Spleen (tissue), 11 donors: ENCODE data around the gene OSTF1. TPM values are rescaled to one million over a fixed set of nuclear protein-coding genes. Genes with fewer than 3 reads are reported as not detected.

Source experiments
- DNase-seq: peaks from one replicate; pipeline ENCODE4 v3.0.0-alpha.2; 2020
- H3K27ac ChIP-seq, 8 donors: fragments of 200-600 bp; sonication (generic) in 7 of 8; 1 replicate in 4 of 8; 2 replicates in 4 of 8; pipeline versions ENCODE4 v1.5.0 to v1.8.0; 2016 to 2021; ENCODE audit warnings: inconsistent platforms in 4 of 8, mild to moderate bottlenecking in 4 of 8, moderate library complexity in 1 of 8
- H3K27me3 ChIP-seq, 7 donors: fragments of 200-600 bp; sonication (generic) in 6 of 7; replicated peaks in 1 of 7; 1 replicate in 4 of 7; 2 replicates in 3 of 7; pipeline versions ENCODE4 v1.5.0 to v1.8.0; 2016 to 2021; ENCODE audit warnings: inconsistent platforms in 3 of 7, mild to moderate bottlenecking in 1 of 7
- H3K36me3 ChIP-seq, 6 donors: fragments of 200-600 bp; sonication (generic) in 5 of 6; 1 replicate in 4 of 6; 2 replicates in 2 of 6; pipeline versions ENCODE4 v1.5.0 to v1.8.0; 2016 to 2021; ENCODE audit warnings: inconsistent platforms in 2 of 6
- H3K4me1 ChIP-seq, 6 donors: fragments of 200-600 bp; sonication (generic) in 5 of 6; 1 replicate in 3 of 6; 2 replicates in 3 of 6; pipeline versions ENCODE4 v1.5.0 to v1.8.0; 2016 to 2021; ENCODE audit warnings: inconsistent platforms in 3 of 6
- H3K4me3 ChIP-seq, 8 donors: fragments of 200-600 bp; sonication (generic) in 7 of 8; 1 replicate in 4 of 8; 2 replicates in 4 of 8; pipeline versions ENCODE4 v1.5.0 to v1.8.0; 2016 to 2021; ENCODE audit warnings: inconsistent platforms in 4 of 8, mild to moderate bottlenecking in 4 of 8, moderate library complexity in 2 of 8
- H3K9me3 ChIP-seq, 8 donors: fragments of 200-600 bp; sonication (generic) in 7 of 8; 1 replicate in 4 of 8; 2 replicates in 4 of 8; pipeline versions ENCODE4 v1.5.0 to v1.8.0; 2016 to 2021; ENCODE audit warnings: inconsistent platforms in 4 of 8
- CTCF ChIP-seq, 11 experiments: fragments of 200-600 bp in 7 of 11; fragments of 450-650 bp in 4 of 11; sonication (generic) in 4 of 11; IDR thresholded peaks in 8 of 11; conservative IDR thresholded peaks in 3 of 11; 1 replicate in 7 of 11; 2 replicates in 4 of 11; pipeline versions ENCODE4 v1.4.0 to v1.8.0; 2016 to 2021; ENCODE audit warnings: antibody characterized with exemption in 11 of 11, inconsistent platforms in 4 of 11, mild to moderate bottlenecking in 1 of 11
- POLR2A ChIP-seq, 3 donors: fragments of 450-650 bp; IDR thresholded peaks; one replicate each; pipeline ENCODE4 v1.5.1; 2017; ENCODE audit warnings: antibody characterized with exemption in 3 of 3, mild to moderate bottlenecking in 1 of 3
- POLR2AphosphoS5 ChIP-seq, 3 donors: sonication (generic); formaldehyde crosslinking; IDR thresholded peaks; one replicate each; pipeline ENCODE4 v1.5.1; 2017; ENCODE audit warnings: antibody characterized with exemption in 3 of 3
- WGBS, 5 donors: extraction: QIAGEN DNeasy Blood & Tissue Kit in 3 of 5; methylation state at CpG; one replicate each; pipeline versions ENCODE4 v1.1.5 to v1.1.7; 2013 to 2018; 5-methylcytosine and 5-hydroxymethylcytosine counted together
- intact Hi-C: fragments of 100-400 bp; cut with DNase I; formaldehyde crosslinking; loops from one replicate; pipeline ENCODE4 v1.15.0; 2023; ENCODE audit warnings: low total_unique reads
- polyA plus RNA-seq, 3 donors: library from polyadenylated mRNA; stranded (reverse); fragments of 200-250 nt; gene quantifications; one replicate each; pipeline ENCODE4 v1.2.1, GENCODE V29; 2013
- small RNA-seq, 4 donors: library from RNA; depleted of rRNA; stranded (forward); fragments of <200 nt; gene quantifications; one replicate each; pipeline ENCODE3, GENCODE V24; 2016
- total RNA-seq, 7 donors: library from RNA; depleted of rRNA in 3 of 7; stranded (reverse); fragments of >200 nt in 3 of 7; fragmentation: NEBNext Ultra II Directional in 4 of 7; extraction: Animal tissue kit (Norgen Biotek cat#: 25700) in 4 of 7; gene quantifications; one replicate each; pipeline versions ENCODE4 v1.1.0 to v1.2.1, GENCODE V29; 2016 to 2021
- donor health status: healthy with polysubstance abuse.
- donor health status: DM: no; HTN: no; CAD: no; lungs with moderate emphysema.
- donor health status: DM: no; HTN: no; CAD: no.
- donor health status: Bipolar disorder and iron deficiency.
- donor health status: healthy.
- donor health status: DM: no; HTN: no; CAD: no.
- donor health status: DM: yes; HTN: yes; CAD: no.

OSTF1 gene
- total and polyA plus RNA-seq, 10 donors: 58.4 to 123 (median 100) TPM

GRCh38 chr9:75188756-75189155 is 100.4 kb downstream of the OSTF1 start:
- H3K4me3 ChIP-seq: no peak overlapping the region
- TF ChIP-seq CTCF (IDR thresholded peaks at IDR 0.05 in 8 of 11, conservative IDR thresholded peaks at IDR 0.05 in 3 of 11): no peak
- intact Hi-C loops: loop anchor here (10.0 kb wide), 1 partner anchor 94 kb away; no protein-coding TSS in a partner anchor
- H3K9me3 ChIP-seq: no peaks in the 10 kb centered on the region
- WGBS, 5 donors: 89 to 95% (median 90%) methylated on average over 2 of the region's 2 CpGs
- DNase-seq: no peak
- H3K27ac ChIP-seq: no peak overlapping the region
- H3K36me3 ChIP-seq: peaks cover 0 to 11% (median 1%) of the 10 kb centered on the region in 6 donors
- H3K27me3 ChIP-seq: no peaks in the 10 kb centered on the region
- peaks cover 0 to 21% (median 4%) of the 10 kb centered on the region in 6 donors for H3K4me1 ChIP-seq

- Histone ChIP-seq H3K4me1 (peaks cover 0 to 16% (median 2%) of the 10 kb centered on the region in 6 donors), H3K27ac (no peak overlapping the region), H3K36me3 (no peaks in the 10 kb centered on the region), H3K27me3 (no peaks in the 10 kb centered on the region), H3K4me3 (no peak overlapping the region), H3K9me3 (no peaks in the 10 kb centered on the region)
- intact Hi-C loops: no loop called here
- WGBS, 5 donors: 74 to 90% (median 80%) methylated on average over 2 of the region's 2 CpGs
- no peak for DNase-seq
- no peak for TF ChIP-seq CTCF (IDR thresholded peaks at IDR 0.05 in 8 of 11, conservative IDR thresholded peaks at IDR 0.05 in 3 of 11)
- TF ChIP-seq POLR2A (IDR thresholded peaks at IDR 0.05): no peak
- no peak for TF ChIP-seq POLR2AphosphoS5 (IDR thresholded peaks at IDR 0.05)
These were observed 102.4 kb downstream of the OSTF1 start for GRCh38 chr9:75190762-75191161.

Small RNAs within 50 kb of the gene (small RNA-seq; reads per million reads assigned to genes)
- gene RF00019: 0 reads per million in 4 donors

Other genes starting within 250 kb of the OSTF1 start
- 1 to 10 TPM in 6 of 7 donors, under 1 TPM in 1; 0.59 to 9.9 (median 1.8) TPM for gene TRPM6, start 200.6 kb upstream of the OSTF1 start, total RNA-seq
- under 1 TPM; 0.05 to 0.16 (median 0.15) TPM for gene TRPM6, start 200.6 kb upstream of the OSTF1 start, polyA plus RNA-seq
- gene C9orf40, start 135.6 kb upstream of the OSTF1 start, total RNA-seq: 1 to 10 TPM; 4.0 to 6.5 (median 5.0) TPM
- gene C9orf40, start 135.6 kb upstream of the OSTF1 start, polyA plus RNA-seq: 1 to 10 TPM; 4.2 to 6.6 (median 6.3) TPM
- gene CARNMT1, start 60.2 kb upstream of the OSTF1 start, total RNA-seq: 10 to 100 TPM; 13.8 to 23.1 (median 16.6) TPM
- 1 to 10 TPM; 4.6 to 7.7 (median 6.9) TPM for gene CARNMT1, start 60.2 kb upstream of the OSTF1 start, polyA plus RNA-seq
- 10 to 100 TPM; 27.4 to 58.1 (median 39.1) TPM for gene NMRK1, start 359 bp upstream of the OSTF1 start, total RNA-seq
- 10 to 100 TPM; 31.9 to 65.5 (median 57.0) TPM for gene NMRK1, start 359 bp upstream of the OSTF1 start, polyA plus RNA-seq